ENCODE results near the gene PXDN.

Gene PXDN

DNA sequence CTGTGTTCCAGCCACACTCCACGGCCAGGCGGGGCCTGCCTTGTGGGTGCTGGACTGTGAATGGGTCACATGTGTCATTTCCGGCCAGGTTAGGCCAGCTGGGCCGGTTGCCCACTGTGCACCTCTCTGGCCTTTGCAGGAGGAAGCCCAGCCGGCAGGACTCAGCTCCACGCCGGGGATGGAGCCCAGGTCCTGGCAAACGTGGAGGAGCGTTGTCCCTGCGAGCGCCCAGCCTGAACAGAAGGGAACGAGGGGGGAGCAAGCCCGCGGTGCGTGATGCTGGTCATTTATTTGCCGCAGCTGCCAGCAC lies 152.9 kb downstream of the PXDN start:
- H3K27me3 ChIP-seq (ENCODE audit: insufficient read depth, low read length): no peaks in the 10 kb centered on the region
- H2AFZ ChIP-seq (ENCODE audit: low read length, unreplicated experiment): no peak overlapping the region
- H3K4me1 ChIP-seq (ENCODE audit: control insufficient read depth, insufficient read depth, low read length, unreplicated experiment): peaks cover 18% of the 10 kb centered on the region
- H3K27ac ChIP-seq (ENCODE audit: low read depth, low read length): no peak overlapping the region
- H3K4me3 ChIP-seq (ENCODE audit: low read depth, low read length): no peak overlapping the region
- no peaks in the 10 kb centered on the region for H3K79me2 ChIP-seq (ENCODE audit: control insufficient read depth, insufficient read depth, low read length, unreplicated experiment)
- H3K36me3 ChIP-seq (ENCODE audit: insufficient read depth, low read length): no peaks in the 10 kb centered on the region

DNA sequence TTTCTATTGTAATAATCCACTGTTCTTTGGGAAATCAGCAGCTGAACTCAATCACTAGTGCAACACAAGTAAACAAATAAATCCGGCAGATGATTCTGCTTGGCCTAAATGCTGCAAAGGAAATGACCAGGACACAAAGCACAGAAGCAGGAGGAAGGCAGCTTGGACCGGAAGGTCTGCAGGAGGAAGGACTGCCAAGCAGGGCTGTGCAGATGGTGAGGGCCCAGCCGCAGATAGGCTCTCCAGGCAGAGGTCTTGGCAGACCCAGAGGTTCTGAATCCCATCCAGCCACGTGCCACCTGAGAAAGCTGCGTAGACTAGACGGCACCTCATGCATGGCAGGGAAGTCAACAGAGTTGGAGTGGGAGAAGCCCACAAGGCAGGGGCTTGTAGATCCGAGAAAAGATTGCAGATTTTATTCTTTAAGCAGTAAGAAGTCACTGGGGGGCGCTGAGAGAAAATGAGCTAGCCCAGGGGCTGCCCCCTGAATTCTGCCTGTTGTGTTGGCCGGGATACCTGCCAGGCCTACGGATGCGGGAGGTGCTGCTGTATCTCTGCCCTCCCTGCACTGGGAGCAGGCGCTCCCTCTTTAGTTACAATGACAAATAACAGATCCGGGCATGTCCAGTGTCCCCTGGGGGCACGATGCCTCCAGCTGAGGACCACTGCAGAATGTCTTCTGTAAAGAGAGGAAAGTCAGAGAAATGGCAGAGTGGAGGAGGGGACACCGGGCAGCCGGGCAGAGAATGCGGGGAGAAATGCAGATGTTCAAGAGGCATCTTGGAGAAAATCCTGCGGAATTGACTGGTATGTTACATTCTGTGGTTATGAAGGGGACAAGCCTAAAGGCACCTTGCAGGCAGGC lies 153.5 kb downstream of the PXDN start:
- no peaks in the 10 kb centered on the region for H3K27me3 ChIP-seq (ENCODE audit: insufficient read depth, low read length)
- no peak overlapping the region for H3K27ac ChIP-seq (ENCODE audit: low read depth, low read length)
- no peaks in the 10 kb centered on the region for H3K79me2 ChIP-seq (ENCODE audit: control insufficient read depth, insufficient read depth, low read length, unreplicated experiment)
- H2AFZ ChIP-seq (ENCODE audit: low read length, unreplicated experiment): no peak overlapping the region
- H3K4me1 ChIP-seq (ENCODE audit: control insufficient read depth, insufficient read depth, low read length, unreplicated experiment): peaks cover 18% of the 10 kb centered on the region
- no peaks in the 10 kb centered on the region for H3K36me3 ChIP-seq (ENCODE audit: insufficient read depth, low read length)
- H3K4me3 ChIP-seq (ENCODE audit: low read depth, low read length): no peak overlapping the region

DNA sequence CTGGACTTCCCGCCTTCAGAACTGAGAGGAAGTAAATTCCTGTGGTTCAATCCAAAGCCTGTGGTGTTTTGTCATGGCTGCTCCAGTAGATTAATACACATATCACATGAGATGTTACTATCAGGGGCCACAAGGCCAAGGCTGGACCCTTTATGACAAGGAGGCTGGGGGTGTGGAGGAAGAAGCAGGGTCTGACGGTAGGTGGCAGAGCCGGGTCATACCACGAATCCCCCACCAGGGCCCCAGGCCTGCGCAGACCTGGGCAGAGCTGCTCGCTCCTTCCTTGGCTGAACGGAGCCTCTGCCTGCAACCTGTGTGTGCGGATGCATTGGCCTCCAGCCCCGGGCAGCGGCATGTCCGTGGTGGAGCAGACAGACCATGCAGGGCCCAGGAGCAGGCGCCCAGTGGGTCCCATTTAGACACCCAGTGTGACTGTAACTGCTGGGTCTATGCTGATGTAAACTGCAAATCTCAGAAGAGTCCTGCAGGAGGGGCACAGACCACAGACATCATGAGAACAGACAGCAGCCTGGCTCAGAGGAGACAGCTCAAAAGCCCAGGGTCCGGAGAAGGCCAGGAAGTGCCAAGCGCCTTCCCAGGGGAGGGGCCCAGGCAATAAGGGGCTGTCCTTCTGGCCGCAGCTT lies 155.2 kb downstream of the PXDN start:
- Histone ChIP-seq H3K36me3 (ENCODE audit: insufficient read depth, low read length) (no peaks in the 10 kb centered on the region), H3K4me3 (ENCODE audit: low read depth, low read length) (no peak overlapping the region), H3K79me2 (ENCODE audit: control insufficient read depth, insufficient read depth, low read length, unreplicated experiment) (no peaks in the 10 kb centered on the region), H3K4me1 (ENCODE audit: control insufficient read depth, insufficient read depth, low read length, unreplicated experiment) (peaks cover 13% of the 10 kb centered on the region), H3K27ac (ENCODE audit: low read depth, low read length) (no peak overlapping the region), H3K27me3 (ENCODE audit: insufficient read depth, low read length) (no peaks in the 10 kb centered on the region), H2AFZ (ENCODE audit: low read length, unreplicated experiment) (no peak overlapping the region)

DNA sequence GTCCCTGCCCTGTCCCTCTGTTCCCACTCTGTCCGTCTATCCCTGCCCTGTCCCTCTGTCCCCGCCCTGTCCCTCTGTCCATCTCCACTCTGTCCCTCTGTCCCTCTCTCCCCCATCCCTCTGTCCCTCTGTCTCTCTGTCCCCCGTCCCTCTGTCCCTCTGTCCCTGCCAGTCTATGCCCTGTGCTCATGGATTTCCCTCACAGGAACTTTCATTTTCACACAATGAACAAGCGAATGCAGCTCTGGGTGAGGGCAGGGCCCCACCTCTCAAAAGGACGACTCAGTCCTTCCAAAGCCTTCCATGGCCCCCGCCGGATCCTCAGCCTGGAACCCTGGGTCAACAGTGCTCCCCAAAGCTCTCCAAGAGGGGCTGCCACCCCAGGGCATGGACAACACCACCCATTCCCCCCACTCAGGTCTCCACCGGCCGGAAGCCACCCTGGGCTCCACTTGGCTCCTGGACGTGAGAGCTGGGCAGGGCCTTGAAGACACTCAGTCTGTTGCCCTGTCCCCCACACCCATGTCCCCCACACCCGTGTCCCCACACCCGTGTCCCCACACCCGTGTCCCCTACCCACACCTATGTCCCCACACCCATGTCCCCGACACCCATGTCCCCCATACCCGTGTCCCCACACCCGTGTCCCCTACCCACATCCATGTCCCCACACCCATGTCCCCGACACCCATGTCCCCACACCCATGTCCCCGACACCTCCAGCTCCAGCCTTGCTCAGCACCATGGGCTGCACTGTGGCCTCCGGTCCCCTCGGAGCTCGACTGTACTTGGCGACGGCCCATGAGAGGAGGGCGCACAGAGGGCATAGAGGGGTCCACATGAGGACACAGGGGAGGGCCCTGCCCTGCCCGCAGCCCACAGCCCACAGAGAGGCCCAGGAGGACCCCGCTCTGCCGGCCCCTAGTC lies 156.0 kb downstream of the PXDN start:
- peaks cover 6% of the 10 kb centered on the region for H3K4me1 ChIP-seq (ENCODE audit: control insufficient read depth, insufficient read depth, low read length, unreplicated experiment)
- H3K27ac ChIP-seq (ENCODE audit: low read depth, low read length): no peak overlapping the region
- no peak overlapping the region for H3K4me3 ChIP-seq (ENCODE audit: low read depth, low read length)
- H2AFZ ChIP-seq (ENCODE audit: low read length, unreplicated experiment): no peak overlapping the region
- H3K79me2 ChIP-seq (ENCODE audit: control insufficient read depth, insufficient read depth, low read length, unreplicated experiment): no peaks in the 10 kb centered on the region
- 0 out of 2 replicates have a peak, but pooled peaks cover 2% of the 10 kb centered on the region for H3K27me3 ChIP-seq (ENCODE audit: insufficient read depth, low read length)
- no peaks in the 10 kb centered on the region for H3K36me3 ChIP-seq (ENCODE audit: insufficient read depth, low read length)

DNA sequence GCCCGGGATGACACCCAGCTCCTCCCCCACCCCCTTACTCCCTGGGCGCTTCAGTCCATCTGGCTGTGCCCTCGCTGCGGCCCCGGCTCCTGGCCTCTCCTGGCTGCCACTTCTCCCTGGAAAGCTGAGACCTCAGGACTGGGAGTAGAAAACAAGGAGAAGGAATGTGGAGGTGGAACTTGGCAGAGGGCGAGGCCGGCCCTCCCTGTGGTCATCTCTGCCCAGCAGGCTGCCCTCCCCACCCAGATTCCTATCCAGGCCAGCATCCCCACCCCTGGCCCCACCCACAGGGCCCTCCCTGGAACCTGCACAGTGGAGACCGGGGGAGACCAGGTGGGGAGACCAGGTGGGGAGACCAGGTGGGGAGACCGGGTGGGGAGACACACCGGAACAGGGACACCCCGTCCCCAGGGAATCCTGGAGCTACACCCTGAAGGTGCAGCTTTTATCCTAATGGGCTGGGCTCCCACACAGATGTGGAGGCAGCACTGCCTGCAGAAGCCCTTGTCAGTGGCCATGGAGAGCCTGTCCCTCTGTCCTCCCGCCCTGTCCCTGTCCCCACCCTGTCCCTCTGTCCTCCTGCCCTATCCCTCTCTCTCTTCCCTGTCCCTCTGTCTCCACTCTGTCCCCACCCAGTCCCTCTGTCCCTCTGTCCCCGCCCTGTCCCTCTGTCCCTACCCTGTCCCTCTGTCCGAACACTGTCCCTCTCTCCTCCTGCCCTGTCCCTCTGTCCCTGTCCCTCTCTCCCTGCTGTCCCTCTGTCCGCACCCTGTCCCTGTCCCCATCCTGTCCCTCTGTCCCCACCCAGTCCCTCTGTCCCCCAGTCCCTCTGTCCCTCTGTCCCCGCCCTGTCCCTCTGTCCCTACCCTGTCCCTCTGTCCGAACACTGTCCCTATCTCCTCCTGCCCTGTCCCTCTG lies 157.1 kb downstream of the PXDN start:
- H3K79me2 ChIP-seq (ENCODE audit: control insufficient read depth, insufficient read depth, low read length, unreplicated experiment): no peaks in the 10 kb centered on the region
- 0 out of 2 replicates have a peak, but pooled peaks cover 4% of the 10 kb centered on the region for H3K27me3 ChIP-seq (ENCODE audit: insufficient read depth, low read length)
- H3K4me1 ChIP-seq (ENCODE audit: control insufficient read depth, insufficient read depth, low read length, unreplicated experiment): peaks cover 2% of the 10 kb centered on the region
- no peak overlapping the region for H2AFZ ChIP-seq (ENCODE audit: low read length, unreplicated experiment)
- H3K27ac ChIP-seq (ENCODE audit: low read depth, low read length): no peak overlapping the region
- H3K36me3 ChIP-seq (ENCODE audit: insufficient read depth, low read length): no peaks in the 10 kb centered on the region
- H3K4me3 ChIP-seq (ENCODE audit: low read depth, low read length): no peak overlapping the region

DNA sequence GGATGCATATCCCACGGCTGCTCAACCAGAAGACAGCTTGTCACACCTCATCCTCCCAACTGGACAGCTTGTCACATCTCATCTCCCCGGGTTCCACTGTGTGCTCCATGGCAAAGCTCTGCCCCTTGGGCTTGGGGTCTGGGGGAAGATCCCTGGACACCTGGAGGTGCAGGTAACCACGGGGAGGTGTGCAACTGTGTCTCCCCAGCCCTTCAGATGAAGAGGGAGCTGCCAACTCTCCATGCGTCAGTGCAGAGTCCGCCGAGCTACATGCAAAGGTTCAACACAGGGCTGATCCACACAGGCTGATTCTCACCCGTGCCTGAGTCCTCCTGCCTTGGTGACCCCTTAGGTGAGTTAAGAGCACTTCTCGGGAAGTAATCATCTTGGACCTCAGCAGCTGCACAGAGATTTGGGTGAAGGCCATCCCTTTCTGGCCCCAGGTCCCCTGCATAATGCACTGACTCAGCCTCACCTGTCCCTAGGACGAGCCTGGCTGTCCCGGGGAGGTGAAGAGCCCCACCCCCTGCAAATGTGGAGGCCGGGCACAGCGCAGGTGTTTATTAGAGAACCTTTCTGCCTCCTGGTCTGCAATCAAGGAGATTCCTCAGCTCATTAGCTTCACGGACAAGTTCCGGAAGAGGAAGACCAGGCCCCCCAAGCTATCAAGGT lies 157.9 kb downstream of the PXDN start:
- Histone ChIP-seq H3K36me3 (ENCODE audit: insufficient read depth, low read length) (no peaks in the 10 kb centered on the region), H2AFZ (ENCODE audit: low read length, unreplicated experiment) (no peak overlapping the region), H3K4me3 (ENCODE audit: low read depth, low read length) (no peak overlapping the region), H3K79me2 (ENCODE audit: control insufficient read depth, insufficient read depth, low read length, unreplicated experiment) (no peaks in the 10 kb centered on the region), H3K4me1 (ENCODE audit: control insufficient read depth, insufficient read depth, low read length, unreplicated experiment) (no peaks in the 10 kb centered on the region), H3K27ac (ENCODE audit: low read depth, low read length) (no peak overlapping the region), H3K27me3 (ENCODE audit: insufficient read depth, low read length) (0 out of 2 replicates have a peak, but pooled peaks cover 7% of the 10 kb centered on the region)

DNA sequence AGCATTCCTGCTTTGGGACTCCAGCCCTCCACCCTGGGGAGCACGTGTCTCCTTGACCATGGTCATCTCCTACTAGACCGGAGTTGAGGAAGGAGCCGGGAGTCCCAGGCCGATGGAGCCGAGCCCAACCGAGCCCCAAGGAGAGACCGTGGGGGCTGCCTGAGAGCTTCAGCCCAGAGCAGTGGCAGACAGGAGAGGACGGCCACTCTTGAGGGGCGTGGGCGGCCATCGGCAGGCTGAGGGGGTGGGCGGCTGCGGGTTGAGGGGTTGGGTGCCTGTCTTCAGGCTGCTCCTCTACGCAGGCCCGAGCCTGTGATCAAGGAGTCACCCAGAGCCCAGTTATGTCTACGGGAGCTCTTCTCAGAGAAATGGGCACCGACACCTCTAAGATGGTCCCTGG lies 158.7 kb downstream of the PXDN start:
- Histone ChIP-seq H3K27me3 (ENCODE audit: insufficient read depth, low read length) (0 out of 2 replicates have a peak, but pooled peaks cover 7% of the 10 kb centered on the region), H3K79me2 (ENCODE audit: control insufficient read depth, insufficient read depth, low read length, unreplicated experiment) (no peaks in the 10 kb centered on the region), H2AFZ (ENCODE audit: low read length, unreplicated experiment) (no peak overlapping the region), H3K36me3 (ENCODE audit: insufficient read depth, low read length) (no peaks in the 10 kb centered on the region), H3K4me3 (ENCODE audit: low read depth, low read length) (no peak overlapping the region), H3K4me1 (ENCODE audit: control insufficient read depth, insufficient read depth, low read length, unreplicated experiment) (no peaks in the 10 kb centered on the region), H3K27ac (ENCODE audit: low read depth, low read length) (no peak overlapping the region)

DNA sequence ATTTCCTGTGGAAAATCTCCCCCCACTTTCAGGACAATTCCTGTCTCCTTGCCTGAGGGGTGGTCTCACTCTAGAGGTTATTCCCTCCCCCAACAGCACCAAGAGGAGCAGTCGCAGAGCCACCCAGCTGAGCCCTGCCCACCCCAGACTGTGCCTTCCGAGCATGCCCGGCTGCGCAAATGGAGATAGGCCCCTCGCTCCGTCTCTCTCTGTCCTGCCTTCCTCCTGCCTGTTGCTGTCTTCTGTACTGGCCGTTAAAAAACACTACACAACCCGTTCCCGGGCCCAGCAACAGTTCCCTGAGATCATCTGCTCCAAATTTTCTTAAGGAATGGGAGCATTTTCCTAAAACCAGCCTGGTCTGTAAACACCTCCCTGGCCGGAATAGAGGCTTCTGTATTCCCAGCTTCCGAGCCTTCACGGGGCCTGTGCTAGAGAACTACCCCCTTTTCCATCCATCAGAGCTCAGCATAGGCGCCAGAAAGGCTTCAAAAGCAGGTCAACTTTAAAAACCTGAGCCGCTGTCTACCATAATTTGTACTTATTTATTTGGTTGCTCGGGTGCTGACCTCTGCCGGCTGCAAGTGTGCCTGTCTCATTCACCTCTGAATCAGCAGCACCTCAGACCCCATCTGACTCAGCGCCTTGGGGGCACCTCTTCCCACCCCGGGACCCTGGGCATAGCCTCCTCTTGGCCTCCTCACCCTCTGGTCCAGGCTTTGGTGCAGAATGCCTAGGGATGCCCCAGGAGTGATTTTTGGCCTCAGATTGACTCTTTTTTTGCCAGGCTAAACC lies 159.4 kb downstream of the PXDN start:
- H3K27ac ChIP-seq (ENCODE audit: low read depth, low read length): no peak overlapping the region
- no peaks in the 10 kb centered on the region for H3K4me1 ChIP-seq (ENCODE audit: control insufficient read depth, insufficient read depth, low read length, unreplicated experiment)
- 0 out of 2 replicates have a peak, but pooled peaks cover 7% of the 10 kb centered on the region for H3K27me3 ChIP-seq (ENCODE audit: insufficient read depth, low read length)
- no peak overlapping the region for H2AFZ ChIP-seq (ENCODE audit: low read length, unreplicated experiment)
- no peaks in the 10 kb centered on the region for H3K36me3 ChIP-seq (ENCODE audit: insufficient read depth, low read length)
- H3K79me2 ChIP-seq (ENCODE audit: control insufficient read depth, insufficient read depth, low read length, unreplicated experiment): no peaks in the 10 kb centered on the region
- H3K4me3 ChIP-seq (ENCODE audit: low read depth, low read length): no peak overlapping the region

DNA sequence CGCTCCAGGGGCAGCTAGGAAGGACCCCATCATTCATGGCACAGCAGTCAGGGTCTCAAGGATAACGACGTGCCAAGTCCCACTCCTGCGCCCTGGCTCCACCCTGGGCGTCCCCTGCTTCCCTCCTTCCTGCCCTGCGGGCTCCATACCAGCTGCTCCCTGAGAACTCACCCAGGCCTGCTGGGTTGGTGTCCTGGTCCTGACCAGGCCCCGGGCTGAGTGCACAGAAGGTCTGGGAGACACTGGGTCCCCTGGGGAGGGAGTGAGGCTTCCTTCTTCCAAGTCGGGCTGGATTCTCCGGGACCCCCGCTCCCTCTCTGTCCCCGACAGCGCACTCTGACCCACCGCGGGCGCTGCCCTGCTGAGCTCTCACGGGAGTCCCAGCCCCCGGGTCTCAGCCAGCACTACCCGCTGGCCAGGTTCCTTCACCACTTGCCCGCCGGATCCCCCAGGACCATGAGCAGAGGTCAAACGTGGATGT lies 160.2 kb downstream of the PXDN start:
- Histone ChIP-seq H3K4me1 (ENCODE audit: control insufficient read depth, insufficient read depth, low read length, unreplicated experiment) (no peaks in the 10 kb centered on the region), H3K79me2 (ENCODE audit: control insufficient read depth, insufficient read depth, low read length, unreplicated experiment) (no peaks in the 10 kb centered on the region), H3K36me3 (ENCODE audit: insufficient read depth, low read length) (no peaks in the 10 kb centered on the region), H3K4me3 (ENCODE audit: low read depth, low read length) (no peak overlapping the region), H3K27me3 (ENCODE audit: insufficient read depth, low read length) (0 out of 2 replicates have a peak, but pooled peaks cover 7% of the 10 kb centered on the region), H3K27ac (ENCODE audit: low read depth, low read length) (no peak overlapping the region), H2AFZ (ENCODE audit: low read length, unreplicated experiment) (no peak overlapping the region)

All from ACC112 (cell line).